HEK293 (cell line): ENCODE data around the gene FOXN3.

Experiments
- CTCF ChIA-PET: fragments of 350-600 bp; formaldehyde crosslinking; extraction: SDS; loops from one replicate; lab custom pipeline; 2021; ENCODE audit warnings: antibody characterized with exemption; lab: Yijun Ruan, JAX
- POLR2A ChIA-PET: fragments of 300-600 bp; formaldehyde crosslinking; extraction: SDS; loops from one replicate; lab custom pipeline; 2020; ENCODE audit warnings: antibody characterized with exemption, inconsistent platforms; lab: Yijun Ruan, JAX
- H3K27ac ChIP-seq: fragments of 200-500 bp; sonication (Bioruptor generic); 2 replicates; pipeline ENCODE4 v1.5.1; 2014; ENCODE audit warnings: low read depth, low read length, control low read depth, inconsistent platforms; ENCODE audit errors: extremely low read depth
- H3K36me3 ChIP-seq, 2 experiments: fragments of 200-500 bp in 1 of 2; sonication (Bioruptor generic) in 1 of 2; 1 replicate in 1 of 2; 2 replicates in 1 of 2; pipeline ENCODE4 v1.5.1; 2014 to 2017; ENCODE audit warnings: inconsistent platforms in 2 of 2, low read length in 2 of 2; ENCODE audit not compliant: control insufficient read depth in 2 of 2, insufficient read depth in 1 of 2
- H3K4me1 ChIP-seq: fragments of 200-500 bp; sonication (Bioruptor generic); 2 replicates; pipeline ENCODE4 v1.5.1; 2014; ENCODE audit warnings: mild to moderate bottlenecking, low read length, inconsistent platforms; ENCODE audit not compliant: control insufficient read depth, insufficient read depth
- H3K4me3 ChIP-seq: 2 replicates; pipeline ENCODE4 v1.5.1; 2011; ENCODE audit warnings: low read depth, mild to moderate bottlenecking, control low read depth, low read length, moderate library complexity
- H3K9me3 ChIP-seq: fragments of 200-500 bp; sonication (Bioruptor generic); 2 replicates; pipeline ENCODE4 v1.5.1; 2014; ENCODE audit warnings: low read depth, low read length, inconsistent platforms; ENCODE audit not compliant: control insufficient read depth, insufficient read depth
- CTCF ChIP-seq: fragments of 450-650 bp; formaldehyde crosslinking; IDR thresholded peaks from 2 replicates; pipeline ENCODE4 v1.5.1; 2016; ENCODE audit warnings: missing biosample characterization, missing genetic modification characterization
- KLF1 ChIP-seq: fragments of 450-650 bp; formaldehyde crosslinking; IDR thresholded peaks from 2 replicates; pipeline ENCODE4 v1.5.1; 2016; ENCODE audit warnings: missing biosample characterization, missing genetic modification characterization
- OVOL3 ChIP-seq: fragments of 450-650 bp; formaldehyde crosslinking; IDR thresholded peaks from 2 replicates; pipeline ENCODE4 v1.5.1; 2016; ENCODE audit warnings: missing biosample characterization, missing genetic modification characterization
- SCRT2 ChIP-seq: fragments of 450-650 bp; formaldehyde crosslinking; IDR thresholded peaks from 2 replicates; pipeline ENCODE4 v1.5.1; 2016; ENCODE audit warnings: missing biosample characterization, missing genetic modification characterization
- SP7 ChIP-seq: fragments of 450-650 bp; formaldehyde crosslinking; IDR thresholded peaks from 2 replicates; pipeline ENCODE4 v1.5.1; 2016; ENCODE audit warnings: missing biosample characterization, missing genetic modification characterization
- YY1 ChIP-seq: fragments of 450-650 bp; formaldehyde crosslinking; IDR thresholded peaks from 2 replicates; pipeline ENCODE4 v1.5.1; 2018; ENCODE audit warnings: missing biosample characterization, missing genetic modification characterization
- ZFHX2 ChIP-seq: fragments of 450-650 bp; formaldehyde crosslinking; conservative IDR thresholded peaks from 2 replicates; pipeline ENCODE4 v1.5.1; 2016; ENCODE audit warnings: missing biosample characterization, missing genetic modification characterization
- ZNF132 ChIP-seq: fragments of 450-650 bp; formaldehyde crosslinking; IDR thresholded peaks from 2 replicates; pipeline ENCODE4 v1.5.1; 2017; ENCODE audit warnings: missing biosample characterization, missing genetic modification characterization, borderline replicate concordance
- ZNF148 ChIP-seq: fragments of 450-650 bp; formaldehyde crosslinking; IDR thresholded peaks from 2 replicates; pipeline ENCODE4 v1.5.0; 2017; ENCODE audit warnings: missing biosample characterization, missing genetic modification characterization, borderline replicate concordance
- ZNF549 ChIP-seq: fragments of 450-650 bp; IDR thresholded peaks from 2 replicates; pipeline ENCODE4 v1.5.1; 2018; ENCODE audit warnings: missing biosample characterization, missing genetic modification characterization, mild to moderate bottlenecking, inconsistent platforms, moderate library complexity
- ZNF600 ChIP-seq: fragments of 450-650 bp; formaldehyde crosslinking; IDR thresholded peaks from 2 replicates; pipeline ENCODE4 v1.5.1; 2016; ENCODE audit warnings: missing biosample characterization, missing genetic modification characterization
- ZNF626 ChIP-seq: fragments of 450-650 bp; sonication (Bioruptor Pico); formaldehyde crosslinking; IDR thresholded peaks from 2 replicates; pipeline ENCODE4 v1.5.1; 2018; ENCODE audit warnings: missing biosample characterization, missing genetic modification characterization, inconsistent platforms
- ZNF776 ChIP-seq: fragments of 450-650 bp; formaldehyde crosslinking; IDR thresholded peaks from 2 replicates; pipeline ENCODE4 v1.5.0; 2017; ENCODE audit warnings: missing biosample characterization, missing genetic modification characterization, borderline replicate concordance
- TF ChIP-seq, protein P1 (sequence below): fragments of 450-650 bp; formaldehyde crosslinking; conservative IDR thresholded peaks from 2 replicates; pipeline ENCODE4 v1.5.1; 2016; ENCODE audit warnings: low read depth, missing biosample characterization, missing genetic modification characterization
- TF ChIP-seq, protein P2 (sequence below): fragments of 450-650 bp; IDR thresholded peaks from 2 replicates; pipeline ENCODE4 v1.5.1; 2018; ENCODE audit warnings: missing biosample characterization, missing genetic modification characterization
- TF ChIP-seq, protein P3 (sequence below): fragments of 450-650 bp; formaldehyde crosslinking; IDR thresholded peaks from 2 replicates; pipeline ENCODE4; 2016; ENCODE audit warnings: missing biosample characterization, missing genetic modification characterization

Gene FOXN3

GRCh38 chr14:89284333-89285058 is 132.5 kb downstream of the FOXN3 start:
- Histone ChIP-seq H3K9me3 (no peaks in the 10 kb centered on the region), H3K4me3 (no peak overlapping the region), H3K36me3 (no peaks in the 10 kb centered on the region), H3K4me1 (peaks cover 8% of the 10 kb centered on the region; the same call in 1 of the 2 replicates)
- POLR2A ChIA-PET = no interaction called here
- TF ChIP-seq, protein P1, sequence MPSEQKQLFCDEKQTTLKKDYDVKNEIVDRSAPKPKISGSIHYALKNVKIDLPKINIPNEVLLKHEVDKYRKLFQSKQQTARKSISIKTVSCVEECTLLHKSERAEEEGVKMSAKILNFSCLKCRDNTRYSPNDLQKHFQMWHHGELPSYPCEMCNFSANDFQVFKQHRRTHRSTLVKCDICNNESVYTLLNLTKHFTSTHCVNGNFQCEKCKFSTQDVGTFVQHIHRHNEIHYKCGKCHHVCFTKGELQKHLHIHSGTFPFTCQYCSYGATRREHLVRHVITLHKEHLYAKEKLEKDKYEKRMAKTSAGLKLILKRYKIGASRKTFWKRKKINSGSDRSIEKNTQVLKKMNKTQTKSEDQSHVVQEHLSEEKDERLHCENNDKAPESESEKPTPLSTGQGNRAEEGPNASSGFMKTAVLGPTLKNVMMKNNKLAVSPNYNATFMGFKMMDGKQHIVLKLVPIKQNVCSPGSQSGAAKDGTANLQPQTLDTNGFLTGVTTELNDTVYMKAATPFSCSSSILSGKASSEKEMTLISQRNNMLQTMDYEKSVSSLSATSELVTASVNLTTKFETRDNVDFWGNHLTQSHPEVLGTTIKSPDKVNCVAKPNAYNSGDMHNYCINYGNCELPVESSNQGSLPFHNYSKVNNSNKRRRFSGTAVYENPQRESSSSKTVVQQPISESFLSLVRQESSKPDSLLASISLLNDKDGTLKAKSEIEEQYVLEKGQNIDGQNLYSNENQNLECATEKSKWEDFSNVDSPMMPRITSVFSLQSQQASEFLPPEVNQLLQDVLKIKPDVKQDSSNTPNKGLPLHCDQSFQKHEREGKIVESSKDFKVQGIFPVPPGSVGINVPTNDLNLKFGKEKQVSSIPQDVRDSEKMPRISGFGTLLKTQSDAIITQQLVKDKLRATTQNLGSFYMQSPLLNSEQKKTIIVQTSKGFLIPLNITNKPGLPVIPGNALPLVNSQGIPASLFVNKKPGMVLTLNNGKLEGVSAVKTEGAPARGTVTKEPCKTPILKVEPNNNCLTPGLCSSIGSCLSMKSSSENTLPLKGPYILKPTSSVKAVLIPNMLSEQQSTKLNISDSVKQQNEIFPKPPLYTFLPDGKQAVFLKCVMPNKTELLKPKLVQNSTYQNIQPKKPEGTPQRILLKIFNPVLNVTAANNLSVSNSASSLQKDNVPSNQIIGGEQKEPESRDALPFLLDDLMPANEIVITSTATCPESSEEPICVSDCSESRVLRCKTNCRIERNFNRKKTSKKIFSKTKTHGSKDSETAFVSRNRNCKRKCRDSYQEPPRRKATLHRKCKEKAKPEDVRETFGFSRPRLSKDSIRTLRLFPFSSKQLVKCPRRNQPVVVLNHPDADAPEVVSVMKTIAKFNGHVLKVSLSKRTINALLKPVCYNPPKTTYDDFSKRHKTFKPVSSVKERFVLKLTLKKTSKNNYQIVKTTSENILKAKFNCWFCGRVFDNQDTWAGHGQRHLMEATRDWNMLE (tag by site-specific recombination) = no peak
- TF ChIP-seq SCRT2 (tag by site-specific recombination) (peak; percentile 73), ZNF626 (no peak), ZFHX2 (tag by site-specific recombination) (no peak), ZNF600 (tag by site-specific recombination) (0 out of 2 replicates have a peak, but pooled peaks have one; percentile 25), ZNF132 (tag by site-specific recombination) (no peak)
- TF ChIP-seq, all 188 proteins: peak for 2
- H3K27ac ChIP-seq = no peak overlapping the region
- CTCF ChIA-PET = interaction anchor here (0.6 kb wide), 1 partner anchor 1186 kb away, joined by 3 read pairs; no protein-coding TSS in a partner anchor

GRCh38 chr14:89283327-89284060 is 133.5 kb downstream of the FOXN3 start:
- H3K27ac ChIP-seq = no peak overlapping the region
- H3K9me3 ChIP-seq = no peaks in the 10 kb centered on the region
- H3K36me3 ChIP-seq = no peaks in the 10 kb centered on the region
- CTCF ChIA-PET = interaction anchor here (0.6 kb wide), 2 partner anchors 1185 to 1489 kb away, joined by 3 read pairs; no protein-coding TSS in a partner anchor
- TF ChIP-seq ZNF776 (tag by site-specific recombination) (no peak), SP7 (tag by site-specific recombination) (0 out of 2 replicates have a peak, but pooled peaks have one; percentile 28), YY1 (tag by site-specific recombination) (no peak)
- POLR2A ChIA-PET = no interaction called here
- peaks cover 13% of the 10 kb centered on the region; the same call in 1 of the 2 replicates for H3K4me1 ChIP-seq
- no peak overlapping the region for H3K4me3 ChIP-seq

GRCh38 chr14:89282191-89282590 is 134.8 kb downstream of the FOXN3 start:
- no peak overlapping the region for H3K4me3 ChIP-seq
- no peak overlapping the region for H3K27ac ChIP-seq
- ChIA-PET CTCF (interaction anchor here (0.5 kb wide), 1 partner anchor 487 kb away, joined by 4 read pairs; no protein-coding TSS in a partner anchor), POLR2A (no interaction called here)
- H3K36me3 ChIP-seq = no peaks in the 10 kb centered on the region
- peaks cover 13% of the 10 kb centered on the region; the same call in 1 of the 2 replicates for H3K4me1 ChIP-seq
- H3K9me3 ChIP-seq = no peaks in the 10 kb centered on the region
- TF ChIP-seq ZNF148 (tag by site-specific recombination) (no peak), OVOL3 (tag by site-specific recombination) (no peak), KLF1 (tag by site-specific recombination) (no peak), ZNF549 (tag by site-specific recombination) (no peak), CTCF (no peak)
- TF ChIP-seq, protein P2, sequence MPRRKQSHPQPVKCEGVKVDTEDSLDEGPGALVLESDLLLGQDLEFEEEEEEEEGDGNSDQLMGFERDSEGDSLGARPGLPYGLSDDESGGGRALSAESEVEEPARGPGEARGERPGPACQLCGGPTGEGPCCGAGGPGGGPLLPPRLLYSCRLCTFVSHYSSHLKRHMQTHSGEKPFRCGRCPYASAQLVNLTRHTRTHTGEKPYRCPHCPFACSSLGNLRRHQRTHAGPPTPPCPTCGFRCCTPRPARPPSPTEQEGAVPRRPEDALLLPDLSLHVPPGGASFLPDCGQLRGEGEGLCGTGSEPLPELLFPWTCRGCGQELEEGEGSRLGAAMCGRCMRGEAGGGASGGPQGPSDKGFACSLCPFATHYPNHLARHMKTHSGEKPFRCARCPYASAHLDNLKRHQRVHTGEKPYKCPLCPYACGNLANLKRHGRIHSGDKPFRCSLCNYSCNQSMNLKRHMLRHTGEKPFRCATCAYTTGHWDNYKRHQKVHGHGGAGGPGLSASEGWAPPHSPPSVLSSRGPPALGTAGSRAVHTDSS (tag by site-specific recombination) = no peak
- TF ChIP-seq, protein P3, sequence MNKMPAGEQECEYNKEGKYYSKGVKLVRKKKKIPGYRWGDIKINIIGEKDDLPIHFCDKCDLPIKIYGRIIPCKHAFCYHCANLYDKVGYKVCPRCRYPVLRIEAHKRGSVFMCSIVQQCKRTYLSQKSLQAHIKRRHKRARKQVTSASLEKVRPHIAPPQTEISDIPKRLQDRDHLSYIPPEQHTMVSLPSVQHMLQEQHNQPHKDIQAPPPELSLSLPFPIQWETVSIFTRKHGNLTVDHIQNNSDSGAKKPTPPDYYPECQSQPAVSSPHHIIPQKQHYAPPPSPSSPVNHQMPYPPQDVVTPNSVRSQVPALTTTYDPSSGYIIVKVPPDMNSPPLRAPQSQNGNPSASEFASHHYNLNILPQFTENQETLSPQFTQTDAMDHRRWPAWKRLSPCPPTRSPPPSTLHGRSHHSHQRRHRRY (tag by site-specific recombination) = no peak
